ENCODE results near the gene FEM1A.
"Not testable (repeated sequence)": the region's sequence is repeated elsewhere in the genome, so short reads cannot be mapped to it uniquely, and the experiment has no call there.

DNA sequence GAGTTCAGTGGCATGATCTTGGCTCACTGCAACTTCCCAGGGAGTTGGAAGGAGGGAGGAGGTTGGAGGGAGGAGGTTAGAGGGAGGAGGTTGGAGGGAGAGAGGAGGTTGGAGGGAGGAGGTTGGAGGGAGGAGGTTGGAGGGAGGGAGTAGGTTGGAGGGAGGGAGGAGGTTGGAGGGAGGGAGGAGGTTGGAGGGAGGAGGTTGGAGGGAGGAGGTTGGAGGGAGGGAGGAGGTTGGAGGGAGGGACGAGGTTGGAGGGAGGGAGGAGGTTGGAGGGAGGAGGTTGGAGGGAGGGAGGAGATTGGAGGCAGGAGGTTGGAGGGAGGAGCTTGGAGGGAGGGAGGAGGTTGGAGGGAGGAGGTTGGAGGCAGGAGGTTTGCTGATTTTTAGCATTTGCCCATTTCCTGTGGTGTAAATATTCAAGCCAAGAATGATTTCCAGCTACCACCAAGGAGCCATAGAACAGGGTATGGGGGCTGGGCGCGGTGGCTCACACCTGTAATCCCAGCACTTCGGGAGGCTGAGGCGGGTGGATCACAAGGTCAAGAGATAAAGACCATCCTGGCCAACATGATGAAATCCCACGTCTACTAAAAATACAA, 5.0 kb upstream of the FEM1A start:
- TF ChIP-seq NFIC (IDR thresholded peaks at IDR 0.05; ENCODE audit: low read depth, low read length); CBX5 (IDR thresholded peaks at IDR 0.05; ENCODE audit: low read depth); HDGF (IDR thresholded peaks at IDR 0.05); POU2F2 (IDR thresholded peaks at IDR 0.05; ENCODE audit: borderline replicate concordance, low read depth, low read length); MYC (IDR thresholded peaks at IDR 0.05; ENCODE audit: insufficient read depth, insufficient read length, insufficient replicate concordance, low read length, severe bottlenecking); NRF1 (conservative IDR thresholded peaks at IDR 0.05; ENCODE audit: low read depth, low read length); DPF2 (IDR thresholded peaks at IDR 0.05); FOXM1 (IDR thresholded peaks at IDR 0.05; ENCODE audit: low read depth, low read length); EP300 (IDR thresholded peaks at IDR 0.05; ENCODE audit: borderline replicate concordance in 1 of 2, control insufficient read depth in 1 of 2, low read depth in 2 of 2, low read length in 2 of 2): not testable (repeated sequence)
- TF ChIP-seq, protein P1, sequence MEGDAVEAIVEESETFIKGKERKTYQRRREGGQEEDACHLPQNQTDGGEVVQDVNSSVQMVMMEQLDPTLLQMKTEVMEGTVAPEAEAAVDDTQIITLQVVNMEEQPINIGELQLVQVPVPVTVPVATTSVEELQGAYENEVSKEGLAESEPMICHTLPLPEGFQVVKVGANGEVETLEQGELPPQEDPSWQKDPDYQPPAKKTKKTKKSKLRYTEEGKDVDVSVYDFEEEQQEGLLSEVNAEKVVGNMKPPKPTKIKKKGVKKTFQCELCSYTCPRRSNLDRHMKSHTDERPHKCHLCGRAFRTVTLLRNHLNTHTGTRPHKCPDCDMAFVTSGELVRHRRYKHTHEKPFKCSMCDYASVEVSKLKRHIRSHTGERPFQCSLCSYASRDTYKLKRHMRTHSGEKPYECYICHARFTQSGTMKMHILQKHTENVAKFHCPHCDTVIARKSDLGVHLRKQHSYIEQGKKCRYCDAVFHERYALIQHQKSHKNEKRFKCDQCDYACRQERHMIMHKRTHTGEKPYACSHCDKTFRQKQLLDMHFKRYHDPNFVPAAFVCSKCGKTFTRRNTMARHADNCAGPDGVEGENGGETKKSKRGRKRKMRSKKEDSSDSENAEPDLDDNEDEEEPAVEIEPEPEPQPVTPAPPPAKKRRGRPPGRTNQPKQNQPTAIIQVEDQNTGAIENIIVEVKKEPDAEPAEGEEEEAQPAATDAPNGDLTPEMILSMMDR (IDR thresholded peaks at IDR 0.05 in 2 of 3, conservative IDR thresholded peaks at IDR 0.05 in 1 of 3; ENCODE audit: control insufficient read depth in 2 of 3, extremely low read depth in 1 of 3, insufficient read depth in 1 of 3, low read depth in 3 of 3, low read length in 3 of 3): not testable (repeated sequence)

Data from GM12878 (cell line).